Occipital lobe (tissue), 2 donors: Measurements from ENCODE around the gene LIN7A. TPM values are rescaled to one million over a fixed set of nuclear protein-coding genes. Genes with fewer than 3 reads are reported as not detected.

Experiments
- DNase-seq: peaks from one replicate; lab custom pipeline; 2025; lab: John Stamatoyannopoulos, UW
- total RNA-seq: library from RNA; depleted of rRNA; stranded (reverse); fragments of >200 nt; gene quantifications from one replicate; pipeline ENCODE4 v1.2.3, GENCODE V29; 2014

Gene LIN7A
- total RNA-seq, 1 donor from 2014 or later, result 37.7 TPM

- no peak for DNase-seq
These were observed 76.8 kb downstream of the LIN7A start for GRCh38 chr12:80860928-80861327.

GRCh38 chr12:80860206-80860605 lies 77.5 kb downstream of the LIN7A start:
- no peak for DNase-seq

- no peak for DNase-seq
These were observed 79.4 kb downstream of the LIN7A start for GRCh38 chr12:80858356-80858755.

- no peak for DNase-seq
These were observed 80.4 kb downstream of the LIN7A start for GRCh38 chr12:80857311-80857710.

- DNase-seq, result no peak
These were observed 88.4 kb downstream of the LIN7A start for GRCh38 chr12:80849337-80849736.

GRCh38 chr12:80848858-80849257 lies 88.9 kb downstream of the LIN7A start:
- DNase-seq, result no peak

GRCh38 chr12:80847575-80847974 lies 90.2 kb downstream of the LIN7A start:
- no peak for DNase-seq

GRCh38 chr12:80846952-80847351 lies 90.8 kb downstream of the LIN7A start:
- DNase-seq, result no peak

- no peak for DNase-seq
These were observed 92.1 kb downstream of the LIN7A start for GRCh38 chr12:80845639-80846038.

GRCh38 chr12:80843969-80844368 lies 93.8 kb downstream of the LIN7A start:
- no peak for DNase-seq

- no peak for DNase-seq
These were observed 99.0 kb downstream of the LIN7A start for GRCh38 chr12:80838708-80839107.

GRCh38 chr12:80838024-80838658 lies 99.6 kb downstream of the LIN7A start:
- peak; percentile 7 for DNase-seq

GRCh38 chr12:80837342-80837978 lies 100.3 kb downstream of the LIN7A start:
- DNase-seq, result no peak

- no peak for DNase-seq
These were observed 103.0 kb downstream of the LIN7A start for GRCh38 chr12:80834724-80835123.

- no peak for DNase-seq
These were observed 107.1 kb downstream of the LIN7A start for GRCh38 chr12:80830533-80831088.

GRCh38 chr12:80829767-80830166 lies 108.0 kb downstream of the LIN7A start:
- no peak for DNase-seq

GRCh38 chr12:80825506-80825905 lies 112.2 kb downstream of the LIN7A start:
- DNase-seq, result no peak

- no peak for DNase-seq
These were observed 114.3 kb downstream of the LIN7A start for GRCh38 chr12:80823393-80823792.

GRCh38 chr12:80821513-80822000 lies 116.2 kb downstream of the LIN7A start:
- DNase-seq, result no peak

GRCh38 chr12:80818878-80819277 lies 118.9 kb downstream of the LIN7A start:
- DNase-seq, result no peak

- no peak for DNase-seq
These were observed 122.4 kb downstream of the LIN7A start for GRCh38 chr12:80815351-80815750.

GRCh38 chr12:80814453-80814852 lies 123.3 kb downstream of the LIN7A start:
- no peak for DNase-seq

GRCh38 chr12:80813820-80814219 lies 123.9 kb downstream of the LIN7A start:
- no peak for DNase-seq
